Measurements from ENCODE around the gene CRK. TPM values are rescaled to one million over a fixed set of nuclear protein-coding genes. Genes with fewer than 3 reads are reported as not detected.

The CRK gene
- 76.2 to 89.8 TPM (median 85.3 TPM) in 5 replicates for total RNA-seq (2022; extraction: Qiagen RNA extraction)

DNA sequence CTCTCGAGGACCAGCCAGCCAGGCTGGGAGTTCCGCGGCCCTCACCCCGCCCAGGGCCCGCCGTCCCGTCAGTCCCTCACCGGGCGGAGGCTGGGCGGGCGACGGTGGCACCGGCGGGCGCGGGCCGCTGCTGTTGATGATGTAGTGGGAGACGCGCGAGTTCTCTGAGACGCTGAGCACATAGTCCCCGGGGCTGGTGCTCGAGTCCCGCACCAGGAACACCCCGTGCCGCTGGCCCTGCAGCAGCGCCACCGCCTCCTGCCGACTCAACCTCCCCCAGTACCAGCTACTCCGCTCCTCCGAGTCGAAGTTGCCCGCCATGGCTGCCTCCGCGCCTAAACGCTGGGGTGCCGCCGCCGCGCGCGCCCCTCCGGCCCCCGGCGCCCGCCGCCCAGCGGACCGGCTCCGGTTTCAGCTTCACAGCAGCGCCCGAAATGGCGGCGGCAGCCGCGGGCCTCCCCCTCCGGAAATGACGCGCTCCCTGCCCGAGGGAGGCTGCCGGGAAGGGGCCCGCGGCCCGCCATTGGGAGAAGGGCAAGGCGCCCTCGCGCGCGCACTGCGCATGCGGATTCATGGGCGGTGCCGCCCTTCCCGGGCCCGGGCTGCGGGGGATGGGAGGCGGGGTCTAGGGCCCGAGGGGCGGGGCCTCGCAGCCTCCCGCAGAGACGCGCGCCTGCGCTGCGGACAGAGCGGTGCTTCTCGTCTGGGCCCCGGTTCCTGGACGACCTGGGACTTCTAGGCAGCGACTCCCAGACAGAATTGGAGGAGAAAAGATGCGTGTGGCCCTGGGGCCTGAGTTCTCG lies at the start of gene CRK:
Gene CRK (minus strand): TSS at position 436 of the 803 bp plus-strand sequence. CDS start 115 bp downstream, at position 321.

GRCh38 chr17:1492249-1493206 lies 36.5 kb upstream of the CRK start, which contains the start of gene MYO1C:
TSS of gene MYO1C (minus strand) at chr17:1492686. CDS start at chr17:1492487, 199 bp downstream.

GRCh38 chr17:1399679-1400512 lies 56.1 kb downstream of the CRK start, which contains the start of gene YWHAE:
TSS of gene YWHAE (minus strand) at chr17:1400222. CDS start at chr17:1400110, 112 bp downstream.

Other genes with a start within 250 kb of the CRK start
- gene BHLHA9, start 185.8 kb downstream of the CRK start, total RNA-seq (2022; extraction: Qiagen RNA extraction): not detected in 5 replicates
- gene TRARG1, start 176.6 kb downstream of the CRK start, total RNA-seq (2022; extraction: Qiagen RNA extraction): not detected in 5 replicates
- 542 to 1,108 TPM (median 563 TPM) in 5 replicates for gene YWHAE, start 56.0 kb downstream of the CRK start, total RNA-seq (2022; extraction: Qiagen RNA extraction)
- 104 to 139 TPM (median 136 TPM) in 5 replicates for gene MYO1C, start 36.5 kb upstream of the CRK start, total RNA-seq (2022; extraction: Qiagen RNA extraction)
- gene INPP5K, start 60.4 kb upstream of the CRK start, total RNA-seq (2022; extraction: Qiagen RNA extraction): 21.6 to 25.3 TPM (median 24.5 TPM) in 5 replicates
- gene PITPNA, start 106.6 kb upstream of the CRK start, total RNA-seq (2022; extraction: Qiagen RNA extraction): 62.8 to 70.0 TPM (median 65.2 TPM) in 5 replicates
- 4.0 to 7.1 TPM (median 5.8 TPM) in 5 replicates for gene SLC43A2, start 172.6 kb upstream of the CRK start, total RNA-seq (2022; extraction: Qiagen RNA extraction)
- gene SCARF1, start 189.5 kb upstream of the CRK start, total RNA-seq (2022; extraction: Qiagen RNA extraction): 0.20 to 0.38 TPM (median 0.27 TPM) in 5 replicates
- gene RILP, start 193.6 kb upstream of the CRK start, total RNA-seq (2022; extraction: Qiagen RNA extraction): 14.0 to 20.0 TPM (median 16.8 TPM) in 5 replicates
- gene PRPF8, start 228.6 kb upstream of the CRK start, total RNA-seq (2022; extraction: Qiagen RNA extraction): 247 to 273 TPM (median 254 TPM) in 5 replicates

Data from A549 treated with Mapracorat at 1 μM for 4 hours (cell line).